Liver (tissue), 3 donors: ENCODE measurements around the gene RFT1.

Experiments used
- CTCF ChIP-seq: fragments of 150-350 bp; IDR thresholded peaks from 2 replicates; pipeline ENCODE4 v1.5.1; 2017; ENCODE audit warnings: improper control_type of control experiment, low read depth, low read length; ENCODE audit not compliant: missing input control
- TAF1 ChIP-seq: conservative IDR thresholded peaks from 2 replicates; pipeline ENCODE4 v1.6.1; 2016; ENCODE audit warnings: antibody characterized with exemption, mild to moderate bottlenecking
- YY1 ChIP-seq: IDR thresholded peaks from 2 replicates; pipeline ENCODE4 v1.6.1; 2016; ENCODE audit warnings: antibody characterized with exemption, mild to moderate bottlenecking
- donor health status: healthy.
- donor health status: healthy.

DNA sequence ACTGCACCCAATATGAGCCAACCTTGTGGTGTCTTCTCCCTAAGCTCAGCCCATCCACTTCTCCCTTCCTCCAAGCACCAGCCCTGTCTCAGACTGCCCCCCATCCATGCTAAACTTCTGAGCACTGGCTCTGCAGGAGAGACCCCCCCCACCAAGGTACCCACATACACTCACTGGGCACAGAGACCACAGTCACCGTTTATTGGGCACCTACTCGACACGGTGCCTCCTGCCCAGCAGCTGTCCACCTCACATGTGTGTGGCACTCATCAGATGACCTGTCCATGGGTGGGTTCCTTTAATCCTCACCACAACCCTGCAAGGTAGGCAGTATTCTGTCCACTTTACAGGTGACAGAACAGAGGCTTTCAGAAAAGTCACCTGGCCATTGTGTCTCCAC, 62.1 kb downstream of the RFT1 start:
- TF ChIP-seq CTCF (no peak), TAF1 (no peak), YY1 (no peak)
